IPS DF 4.7 (cell line): ENCODE data around the gene RC3H1.

ENCODE experiments used
- DNase-seq: peaks from one replicate; pipeline ENCODE4 v3.0.0-alpha.2; 2013; ENCODE audit warnings: low spot score; ENCODE audit errors: extremely low read depth

The RC3H1 gene

GRCh38 chr1:173886746-173887611, 135.2 kb downstream of the RC3H1 start:
- no peak for DNase-seq

- no peak for DNase-seq
Measured at GRCh38 chr1:173884701-173885100, 137.5 kb downstream of the RC3H1 start.
